Neural progenitor cell (in vitro differentiated cells): ENCODE results near the gene ZNF576. TPM values are rescaled to one million over a fixed set of nuclear protein-coding genes. Genes with fewer than 3 reads are reported as not detected.
A peak's percentile ranks its signal among the peaks of the same experiment; 100 is the strongest.

Source experiments
- DNase-seq: peaks from one replicate; pipeline ENCODE4 v3.0.0-alpha.2; 2016; ENCODE audit warnings: low spot score
- H2AFZ ChIP-seq: fragments of 200-600 bp; sonication (generic); replicated peaks from 2 replicates; pipeline ENCODE4 v1.6.1; 2016; ENCODE audit warnings: antibody characterized with exemption
- H3F3A ChIP-seq: fragments of 200-600 bp; sonication (generic); 2 replicates; pipeline ENCODE4 v1.6.1; 2016; ENCODE audit warnings: antibody characterized with exemption, low read depth
- H3K27ac ChIP-seq: fragments of 200-600 bp; sonication (generic); 2 replicates; pipeline ENCODE4 v1.5.1; 2016; ENCODE audit warnings: mild to moderate bottlenecking
- H3K27me3 ChIP-seq: fragments of 200-600 bp; sonication (generic); 2 replicates; pipeline ENCODE4 v1.6.1; 2016; ENCODE audit warnings: mild to moderate bottlenecking, moderate library complexity
- H3K36me3 ChIP-seq: fragments of 200-600 bp; sonication (generic); 2 replicates; pipeline ENCODE4 v1.5.1; 2016
- H3K4me1 ChIP-seq: fragments of 200-600 bp; sonication (generic); 2 replicates; pipeline ENCODE4 v1.6.1; 2016; ENCODE audit warnings: mixed run types
- H3K4me2 ChIP-seq: fragments of 200-600 bp; sonication (generic); 2 replicates; pipeline ENCODE4 v1.6.1; 2016
- H3K4me3 ChIP-seq: fragments of 200-600 bp; sonication (generic); 2 replicates; pipeline ENCODE4 v1.5.1; 2016
- H3K79me2 ChIP-seq: fragments of 200-600 bp; sonication (generic); 2 replicates; pipeline ENCODE4 v1.6.1; 2016; ENCODE audit warnings: low read depth
- H3K9ac ChIP-seq: fragments of 200-600 bp; sonication (generic); 2 replicates; pipeline ENCODE4 v1.6.1; 2016
- H3K9me3 ChIP-seq: fragments of 200-600 bp; sonication (generic); 2 replicates; pipeline ENCODE4 v1.5.1; 2016; ENCODE audit warnings: low read depth
- H4K20me1 ChIP-seq: fragments of 200-600 bp; sonication (generic); 2 replicates; pipeline ENCODE4 v1.6.1; 2016; ENCODE audit warnings: low read depth
- H3K27ac Mint-ChIP-seq: 3 replicates; pipeline ENCODE4 v1.8.0; 2021; ENCODE audit warnings: mixed read lengths
- H3K27me3 Mint-ChIP-seq: 2 replicates; pipeline ENCODE4 v1.8.0; 2022; ENCODE audit warnings: low read depth, mild to moderate bottlenecking, inconsistent platforms, moderate library complexity, mixed read lengths; ENCODE audit not compliant: insufficient read depth
- H3K36me3 Mint-ChIP-seq: 3 replicates; pipeline ENCODE4 v1.8.0; 2021; ENCODE audit warnings: mixed read lengths
- H3K4me1 Mint-ChIP-seq: 3 replicates; pipeline ENCODE4 v1.8.0; 2021; ENCODE audit warnings: mixed read lengths
- H3K4me3 Mint-ChIP-seq: 3 replicates; pipeline ENCODE4 v1.8.0; 2021; ENCODE audit warnings: mild to moderate bottlenecking, moderate library complexity, mixed read lengths
- H3K9me3 Mint-ChIP-seq: 3 replicates; pipeline ENCODE4 v1.8.0; 2020; ENCODE audit warnings: mixed read lengths
- EZH2 ChIP-seq: fragments of 200-600 bp; sonication (generic); IDR thresholded peaks from 2 replicates; pipeline ENCODE4 v1.6.1; 2017; ENCODE audit warnings: antibody characterized with exemption, mild to moderate bottlenecking, moderate library complexity
- EZH2phosphoT487 ChIP-seq: fragments of 200-600 bp; sonication (generic); IDR thresholded peaks from 2 replicates; pipeline ENCODE4 v1.6.1; 2017; ENCODE audit warnings: antibody characterized with exemption
- total RNA-seq: library from RNA; depleted of rRNA; stranded (reverse); fragments of >200 nt; gene quantifications from 2 replicates; pipeline ENCODE4 v1.2.3, GENCODE V29; 2015; ENCODE audit warnings: low replicate concordance
- TF ChIP-seq, protein P1 (sequence below): fragments of 200-600 bp; sonication (generic); IDR thresholded peaks from 2 replicates; pipeline ENCODE4 v1.5.1; 2017; ENCODE audit warnings: antibody characterized with exemption, mild to moderate bottlenecking

ZNF576 gene
- total RNA-seq, 1 donor from 2014 or later = 6.8 TPM

- Histone ChIP-seq H3K4me2 (no peak overlapping the region), H3K4me3 (no peak overlapping the region), H3K36me3 (no peaks in the 10 kb centered on the region), H3K27ac (no peak overlapping the region), H3K27me3 (no peaks in the 10 kb centered on the region), H2AFZ (no peak overlapping the region), H3K9me3 (no peaks in the 10 kb centered on the region), H3K4me1 (peaks cover 11% of the 10 kb centered on the region), H3F3A (peaks cover 50% of the 10 kb centered on the region), H4K20me1 (peaks cover 34% of the 10 kb centered on the region), H3K79me2 (peaks cover 32% of the 10 kb centered on the region), H3K9ac (no peak overlapping the region)
- peaks cover 25% of the 10 kb centered on the region for H3K4me1 Mint-ChIP-seq
- H3K27me3 Mint-ChIP-seq = peaks cover 3% of the 10 kb centered on the region
- TF ChIP-seq EZH2 (no peak), EZH2phosphoT487 (no peak)
- TF ChIP-seq, protein P1, sequence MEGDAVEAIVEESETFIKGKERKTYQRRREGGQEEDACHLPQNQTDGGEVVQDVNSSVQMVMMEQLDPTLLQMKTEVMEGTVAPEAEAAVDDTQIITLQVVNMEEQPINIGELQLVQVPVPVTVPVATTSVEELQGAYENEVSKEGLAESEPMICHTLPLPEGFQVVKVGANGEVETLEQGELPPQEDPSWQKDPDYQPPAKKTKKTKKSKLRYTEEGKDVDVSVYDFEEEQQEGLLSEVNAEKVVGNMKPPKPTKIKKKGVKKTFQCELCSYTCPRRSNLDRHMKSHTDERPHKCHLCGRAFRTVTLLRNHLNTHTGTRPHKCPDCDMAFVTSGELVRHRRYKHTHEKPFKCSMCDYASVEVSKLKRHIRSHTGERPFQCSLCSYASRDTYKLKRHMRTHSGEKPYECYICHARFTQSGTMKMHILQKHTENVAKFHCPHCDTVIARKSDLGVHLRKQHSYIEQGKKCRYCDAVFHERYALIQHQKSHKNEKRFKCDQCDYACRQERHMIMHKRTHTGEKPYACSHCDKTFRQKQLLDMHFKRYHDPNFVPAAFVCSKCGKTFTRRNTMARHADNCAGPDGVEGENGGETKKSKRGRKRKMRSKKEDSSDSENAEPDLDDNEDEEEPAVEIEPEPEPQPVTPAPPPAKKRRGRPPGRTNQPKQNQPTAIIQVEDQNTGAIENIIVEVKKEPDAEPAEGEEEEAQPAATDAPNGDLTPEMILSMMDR = no peak
- no peak overlapping the region for H3K27ac Mint-ChIP-seq
- H3K4me3 Mint-ChIP-seq = no peak overlapping the region
- H3K9me3 Mint-ChIP-seq = no peaks in the 10 kb centered on the region
- DNase-seq = no peak
- H3K36me3 Mint-ChIP-seq = peaks cover 25% of the 10 kb centered on the region
These were observed 25.7 kb downstream of the ZNF576 start for GRCh38 chr19:43622070-43622469.

DNA sequence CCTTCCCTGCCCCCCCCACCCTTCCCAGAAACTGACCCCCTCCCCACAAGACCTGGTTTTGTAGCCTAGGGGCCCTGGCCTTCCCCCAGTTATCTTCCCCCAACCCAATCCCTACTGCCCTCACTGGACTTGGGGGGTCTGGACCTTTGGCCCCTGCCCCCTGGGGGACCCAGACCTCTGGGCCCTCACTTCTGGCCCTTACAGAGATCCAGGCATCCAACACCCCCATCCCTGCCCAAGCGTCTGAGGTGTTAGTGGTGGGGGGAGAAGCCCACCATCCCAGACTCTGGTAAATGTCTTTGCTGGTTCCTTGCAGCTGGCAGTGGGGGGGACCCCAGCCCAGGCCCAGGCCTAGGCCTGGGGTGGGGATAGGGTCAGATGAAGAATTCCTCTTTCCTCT is 26.6 kb downstream of the ZNF576 start:
- no peak overlapping the region for H3K27ac ChIP-seq
- Mint-ChIP-seq H3K4me1 (peaks cover 29% of the 10 kb centered on the region), H3K9me3 (no peaks in the 10 kb centered on the region)

DNA sequence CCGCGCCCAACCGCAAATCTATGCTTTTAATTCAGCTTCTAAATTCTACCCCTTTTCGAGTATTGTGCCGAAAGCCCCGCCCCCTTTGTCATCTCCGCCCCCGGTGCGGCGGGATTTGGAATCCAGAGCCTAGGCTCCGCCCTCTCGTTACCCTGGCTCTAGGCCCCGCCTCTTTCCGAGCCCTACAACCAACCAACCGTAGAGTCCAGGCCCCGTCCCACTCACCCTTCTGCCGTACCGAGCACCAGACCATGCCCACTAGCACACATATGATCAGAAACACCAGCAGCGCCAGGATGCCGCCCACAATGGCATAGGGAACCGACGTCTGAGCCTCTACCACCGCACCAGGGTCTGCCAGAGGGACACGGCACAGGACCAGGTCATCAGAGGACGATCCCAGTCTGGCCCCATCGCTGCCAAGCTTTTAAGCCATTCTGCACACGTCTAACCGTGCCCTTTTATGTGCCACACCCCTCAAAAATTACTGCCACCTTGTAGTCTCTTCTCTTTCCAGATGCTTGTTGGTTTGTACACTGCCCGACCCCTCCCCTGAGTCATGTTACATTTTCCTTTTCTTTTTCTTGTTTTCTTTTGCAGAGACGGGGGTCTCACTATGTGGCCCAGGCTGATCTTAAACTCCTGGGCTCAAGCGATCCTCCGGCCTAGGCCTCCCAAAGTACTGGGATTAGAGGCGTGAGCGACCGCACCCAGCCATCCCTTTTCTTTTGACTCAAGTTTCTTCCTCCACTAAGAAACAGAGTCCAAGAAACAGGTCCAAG is 27.7 kb downstream of the ZNF576 start:
- TF ChIP-seq, protein P1 = no peak
- TF ChIP-seq EZH2 = no peak
- TF ChIP-seq EZH2phosphoT487 = no peak

More for the DNA sequence above, 26.6 kb downstream of the ZNF576 start:
- Histone ChIP-seq H3K9me3 (no peaks in the 10 kb centered on the region), H3K4me1 (peaks cover 11% of the 10 kb centered on the region), H4K20me1 (peaks cover 34% of the 10 kb centered on the region), H2AFZ (no peak overlapping the region), H3K79me2 (peaks cover 23% of the 10 kb centered on the region), H3K9ac (no peak overlapping the region), H3K27me3 (no peaks in the 10 kb centered on the region), H3K4me2 (no peak overlapping the region), H3K4me3 (no peak overlapping the region), H3F3A (peaks cover 50% of the 10 kb centered on the region), H3K36me3 (no peaks in the 10 kb centered on the region)
- no peak overlapping the region for H3K27ac Mint-ChIP-seq
- DNase-seq = no peak
- peaks cover 3% of the 10 kb centered on the region for H3K27me3 Mint-ChIP-seq
- TF ChIP-seq EZH2 = no peak
- no peak for TF ChIP-seq EZH2phosphoT487
- TF ChIP-seq, protein P1 = no peak
- peaks cover 27% of the 10 kb centered on the region for H3K36me3 Mint-ChIP-seq
- no peak overlapping the region for H3K4me3 Mint-ChIP-seq

More for the DNA sequence above, 27.7 kb downstream of the ZNF576 start:
- Histone ChIP-seq H2AFZ (no peak overlapping the region), H3K9me3 (no peaks in the 10 kb centered on the region), H3F3A (peaks cover 41% of the 10 kb centered on the region), H3K4me1 (peaks cover 4% of the 10 kb centered on the region), H3K4me2 (no peak overlapping the region), H3K36me3 (no peaks in the 10 kb centered on the region), H3K4me3 (no peak overlapping the region), H3K79me2 (peaks cover 15% of the 10 kb centered on the region), H4K20me1 (peaks cover 40% of the 10 kb centered on the region), H3K9ac (no peak overlapping the region), H3K27ac (no peak overlapping the region), H3K27me3 (no peaks in the 10 kb centered on the region)
- Mint-ChIP-seq H3K27me3 (peaks cover 3% of the 10 kb centered on the region), H3K4me1 (peaks cover 23% of the 10 kb centered on the region), H3K4me3 (peak overlapping the region; percentile 24), H3K36me3 (peaks cover 30% of the 10 kb centered on the region), H3K9me3 (no peaks in the 10 kb centered on the region), H3K27ac (peak overlapping the region; percentile 21)
- DNase-seq = peak; percentile 26
